ENCODE data around the gene SWI5.

The SWI5 gene

DNA sequence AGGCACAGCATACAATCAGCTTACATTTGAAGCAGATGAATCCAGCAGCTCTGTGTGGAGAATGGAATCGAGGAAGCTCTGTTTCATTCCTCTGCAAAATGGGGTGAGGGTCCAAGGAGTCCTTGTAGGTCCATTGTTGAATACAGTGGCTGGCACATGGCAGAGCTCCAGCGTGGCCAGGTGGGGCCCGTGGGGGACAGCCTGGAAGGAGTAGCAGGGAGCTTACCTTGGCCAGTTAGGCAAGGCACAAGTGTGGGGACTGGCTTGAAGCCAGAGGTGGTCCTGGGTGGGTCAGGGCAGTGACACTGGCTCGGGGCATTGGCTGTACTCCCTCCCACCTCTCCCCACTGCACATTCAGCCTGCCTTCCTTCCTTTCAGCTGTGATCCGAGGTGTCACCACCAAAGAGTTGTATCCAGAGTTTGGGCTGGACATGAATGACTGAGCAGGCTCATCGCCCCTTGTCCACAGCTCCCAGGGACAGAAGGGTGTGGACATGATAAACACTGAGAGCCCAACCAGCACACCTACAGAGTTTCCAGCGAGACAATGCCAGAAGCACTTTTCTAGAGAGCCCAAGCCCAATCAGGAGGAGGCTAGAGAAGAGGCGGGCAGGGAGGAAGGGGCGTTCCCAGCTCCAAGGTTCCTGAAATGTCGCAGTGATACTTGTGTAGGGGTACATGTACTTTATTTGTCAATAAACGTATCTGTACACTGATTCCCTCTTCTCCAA lies 12.4 kb downstream of the SWI5 start:
- Histone ChIP-seq H2BK15ac (ENCODE audit: low read depth, poor library complexity, severe bottlenecking) (no peak overlapping the region), H3K23ac (ENCODE audit: low read length in 2 of 2) (no peak overlapping the region), H3K18ac (ENCODE audit: low read depth in 1 of 2, low read length in 2 of 2) (no peak overlapping the region), H3K4me2 (ENCODE audit: low read length, poor library complexity, severe bottlenecking) (no peak overlapping the region), H3K9me3 (ENCODE audit: control insufficient read depth, low read length) (no peaks in the 10 kb centered on the region), H3K79me1 (replicated peaks; ENCODE audit: low read length, poor library complexity, severe bottlenecking) (peaks cover 2% of the 10 kb centered on the region), H3K36me3 (ENCODE audit: control insufficient read depth in 1 of 2, insufficient read depth in 2 of 2, low read depth in 1 of 2, low read length in 2 of 2) (peaks cover 27 to 41% of the 10 kb centered on the region in 2 experiments), H3K27me3 (ENCODE audit: control insufficient read depth in 1 of 2, insufficient read depth in 1 of 2, low read length in 2 of 2) (no peaks in the 10 kb centered on the region), H4K91ac (ENCODE audit: low read length) (no peak overlapping the region), H3K14ac (ENCODE audit: low read length in 2 of 2) (no peak overlapping the region), H2BK5ac (ENCODE audit: low read depth, low read length, poor library complexity, severe bottlenecking) (no peak overlapping the region), H3K4me1 (ENCODE audit: control insufficient read depth, insufficient read depth, low read depth, low read length) (peaks cover 2% of the 10 kb centered on the region), H3K4ac (ENCODE audit: low read depth in 1 of 2, low read length in 2 of 2) (no peak overlapping the region), H2AK5ac (ENCODE audit: low read length, severe bottlenecking) (no peak overlapping the region), H4K8ac (ENCODE audit: low read length) (no peak overlapping the region), H2AFZ (ENCODE audit: low read depth, low read length) (no peak overlapping the region), H3K9ac (ENCODE audit: low read length) (no peak overlapping the region), H2BK12ac (ENCODE audit: low read length in 2 of 2) (no peak overlapping the region), H2BK120ac (ENCODE audit: low read depth, low read length) (no peak overlapping the region), H3K27ac (ENCODE audit: low read length, poor library complexity, severe bottlenecking) (no peak overlapping the region), H3K4me3 (ENCODE audit: insufficient read depth in 1 of 2, low read depth in 1 of 2, low read length in 2 of 2) (no peak overlapping the region)
- WGBS, result 91% methylated on average over 9 of the region's 11 CpGs
- no peak for DNase-seq

DNA sequence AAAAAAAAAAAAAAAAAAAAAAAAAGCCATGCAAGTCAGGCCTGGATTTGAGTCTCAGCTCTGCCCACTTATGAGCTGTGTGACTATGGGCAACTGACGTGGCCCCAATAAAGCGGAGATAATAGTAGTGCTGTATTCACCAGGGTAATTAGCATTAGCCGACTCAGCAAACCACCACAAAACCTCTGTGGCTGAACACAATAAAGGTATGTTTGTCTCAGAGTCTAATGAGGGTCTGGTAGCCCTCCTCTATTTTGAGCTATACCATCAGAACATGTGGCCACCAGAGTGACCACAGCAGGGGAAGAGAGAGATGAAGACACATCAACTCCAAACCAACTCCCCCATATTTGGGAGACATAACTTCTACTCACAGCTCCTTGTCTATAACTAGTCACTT lies 15.9 kb downstream of the SWI5 start:
- Histone ChIP-seq H3K9me3 (ENCODE audit: control insufficient read depth, low read length) (no peaks in the 10 kb centered on the region), H4K8ac (ENCODE audit: low read length) (no peak overlapping the region), H2BK5ac (ENCODE audit: low read depth, low read length, poor library complexity, severe bottlenecking) (no peak overlapping the region), H3K4me3 (ENCODE audit: insufficient read depth in 1 of 2, low read depth in 1 of 2, low read length in 2 of 2) (no peak overlapping the region), H2AFZ (ENCODE audit: low read depth, low read length) (no peak overlapping the region), H4K91ac (ENCODE audit: low read length) (no peak overlapping the region), H3K23ac (ENCODE audit: low read length in 2 of 2) (no peak overlapping the region), H3K4me1 (ENCODE audit: control insufficient read depth, insufficient read depth, low read depth, low read length) (peaks cover 5% of the 10 kb centered on the region), H2BK15ac (ENCODE audit: low read depth, poor library complexity, severe bottlenecking) (no peak overlapping the region), H3K36me3 (ENCODE audit: control insufficient read depth in 1 of 2, insufficient read depth in 2 of 2, low read depth in 1 of 2, low read length in 2 of 2) (peaks cover 14 to 23% of the 10 kb centered on the region in 2 experiments), H2AK5ac (ENCODE audit: low read length, severe bottlenecking) (no peak overlapping the region), H3K18ac (ENCODE audit: low read depth in 1 of 2, low read length in 2 of 2) (no peak overlapping the region), H3K14ac (ENCODE audit: low read length in 2 of 2) (no peak overlapping the region), H2BK12ac (ENCODE audit: low read length in 2 of 2) (no peak overlapping the region), H3K4ac (ENCODE audit: low read depth in 1 of 2, low read length in 2 of 2) (no peak overlapping the region), H3K4me2 (ENCODE audit: low read length, poor library complexity, severe bottlenecking) (no peak overlapping the region), H2BK120ac (ENCODE audit: low read depth, low read length) (no peak overlapping the region), H3K79me1 (replicated peaks; ENCODE audit: low read length, poor library complexity, severe bottlenecking) (no peaks in the 10 kb centered on the region), H3K27ac (ENCODE audit: low read length, poor library complexity, severe bottlenecking) (no peak overlapping the region), H3K9ac (ENCODE audit: low read length) (no peak overlapping the region), H3K27me3 (ENCODE audit: control insufficient read depth in 1 of 2, insufficient read depth in 1 of 2, low read length in 2 of 2) (no peaks in the 10 kb centered on the region)
- 94% methylated on average over 3 of the region's 3 CpGs for WGBS
- DNase-seq, result no peak

DNA sequence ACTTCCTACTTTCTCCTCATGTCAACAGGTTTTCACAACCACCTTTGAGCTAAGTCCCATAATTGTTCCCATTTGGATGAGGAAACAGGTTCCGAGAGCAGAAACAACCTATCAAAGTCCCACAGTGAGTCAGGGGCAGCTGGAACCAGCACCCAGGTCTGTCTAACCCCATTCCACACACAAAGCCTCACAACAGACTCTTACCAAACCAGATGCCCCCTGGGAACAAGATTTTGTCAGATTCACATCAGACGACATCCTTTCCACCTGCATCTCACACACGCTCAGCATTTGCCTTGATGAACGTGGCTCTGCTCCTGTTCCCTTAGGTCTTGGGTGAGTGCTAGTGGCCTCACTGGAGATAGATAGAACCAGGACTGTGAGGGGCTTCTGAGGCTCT lies 17.0 kb downstream of the SWI5 start:
- Histone ChIP-seq H3K4me1 (ENCODE audit: control insufficient read depth, insufficient read depth, low read depth, low read length) (peaks cover 5% of the 10 kb centered on the region), H3K4me3 (ENCODE audit: insufficient read depth in 1 of 2, low read depth in 1 of 2, low read length in 2 of 2) (no peak overlapping the region), H3K9ac (ENCODE audit: low read length) (no peak overlapping the region), H2AFZ (ENCODE audit: low read depth, low read length) (no peak overlapping the region), H2BK120ac (ENCODE audit: low read depth, low read length) (no peak overlapping the region), H2BK12ac (ENCODE audit: low read length in 2 of 2) (no peak overlapping the region), H3K14ac (ENCODE audit: low read length in 2 of 2) (no peak overlapping the region), H2AK5ac (ENCODE audit: low read length, severe bottlenecking) (no peak overlapping the region), H3K36me3 (ENCODE audit: control insufficient read depth in 1 of 2, insufficient read depth in 2 of 2, low read depth in 1 of 2, low read length in 2 of 2) (peaks cover 12 to 18% of the 10 kb centered on the region in 2 experiments), H3K27me3 (ENCODE audit: control insufficient read depth in 1 of 2, insufficient read depth in 1 of 2, low read length in 2 of 2) (no peaks in the 10 kb centered on the region), H3K4ac (ENCODE audit: low read depth in 1 of 2, low read length in 2 of 2) (no peak overlapping the region), H2BK5ac (ENCODE audit: low read depth, low read length, poor library complexity, severe bottlenecking) (no peak overlapping the region), H4K91ac (ENCODE audit: low read length) (no peak overlapping the region), H3K27ac (ENCODE audit: low read length, poor library complexity, severe bottlenecking) (no peak overlapping the region), H3K18ac (ENCODE audit: low read depth in 1 of 2, low read length in 2 of 2) (no peak overlapping the region), H2BK15ac (ENCODE audit: low read depth, poor library complexity, severe bottlenecking) (no peak overlapping the region), H3K9me3 (ENCODE audit: control insufficient read depth, low read length) (no peaks in the 10 kb centered on the region), H4K8ac (ENCODE audit: low read length) (no peak overlapping the region), H3K23ac (ENCODE audit: low read length in 2 of 2) (no peak overlapping the region), H3K79me1 (replicated peaks; ENCODE audit: low read length, poor library complexity, severe bottlenecking) (no peaks in the 10 kb centered on the region), H3K4me2 (ENCODE audit: low read length, poor library complexity, severe bottlenecking) (no peak overlapping the region)
- no peak for DNase-seq
- 100% methylated on average over 1 of the region's 4 CpGs for WGBS

DNA sequence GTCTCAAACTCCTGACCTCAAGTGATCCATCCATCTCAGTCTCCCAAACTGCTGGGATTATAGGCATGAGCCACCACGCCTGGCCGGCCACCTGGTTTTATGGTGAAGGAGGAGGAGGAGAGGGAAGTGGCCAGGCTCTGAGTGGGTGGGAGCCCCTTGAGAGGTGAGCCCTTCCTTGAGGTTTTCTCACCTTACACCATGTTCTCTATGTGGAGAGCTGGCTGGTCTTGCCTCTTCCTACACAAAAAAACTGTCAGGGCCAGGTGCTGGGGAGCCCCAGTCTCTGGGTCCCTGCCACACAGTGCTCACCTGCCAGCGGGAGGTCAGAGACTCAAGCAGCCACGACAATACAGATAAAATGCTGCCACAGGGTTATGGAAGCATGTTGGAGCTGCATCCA lies 18.1 kb downstream of the SWI5 start:
- H2BK15ac ChIP-seq (ENCODE audit: low read depth, poor library complexity, severe bottlenecking), result no peak overlapping the region
- H2BK12ac ChIP-seq (ENCODE audit: low read length in 2 of 2), result no peak overlapping the region
- no peaks in the 10 kb centered on the region for H3K27me3 ChIP-seq (ENCODE audit: control insufficient read depth in 1 of 2, insufficient read depth in 1 of 2, low read length in 2 of 2)
- H4K8ac ChIP-seq (ENCODE audit: low read length), result no peak overlapping the region
- no peak overlapping the region for H3K18ac ChIP-seq (ENCODE audit: low read depth in 1 of 2, low read length in 2 of 2)
- H2AFZ ChIP-seq (ENCODE audit: low read depth, low read length), result no peak overlapping the region
- no peaks in the 10 kb centered on the region for H3K9me3 ChIP-seq (ENCODE audit: control insufficient read depth, low read length)
- no peak overlapping the region for H2BK120ac ChIP-seq (ENCODE audit: low read depth, low read length)
- H3K23ac ChIP-seq (ENCODE audit: low read length in 2 of 2), result no peak overlapping the region
- H3K14ac ChIP-seq (ENCODE audit: low read length in 2 of 2), result no peak overlapping the region
- no peak for DNase-seq
- 93% methylated on average over 2 of the region's 4 CpGs for WGBS
- peaks cover 5 to 8% of the 10 kb centered on the region in 2 experiments for H3K36me3 ChIP-seq (ENCODE audit: control insufficient read depth in 1 of 2, insufficient read depth in 2 of 2, low read depth in 1 of 2, low read length in 2 of 2)
- no peak overlapping the region for H2AK5ac ChIP-seq (ENCODE audit: low read length, severe bottlenecking)
- no peak overlapping the region for H3K4me2 ChIP-seq (ENCODE audit: low read length, poor library complexity, severe bottlenecking)
- H3K9ac ChIP-seq (ENCODE audit: low read length), result no peak overlapping the region
- H3K4ac ChIP-seq (ENCODE audit: low read depth in 1 of 2, low read length in 2 of 2), result no peak overlapping the region
- no peak overlapping the region for H2BK5ac ChIP-seq (ENCODE audit: low read depth, low read length, poor library complexity, severe bottlenecking)
- peaks cover 5% of the 10 kb centered on the region for H3K4me1 ChIP-seq (ENCODE audit: control insufficient read depth, insufficient read depth, low read depth, low read length)
- H3K4me3 ChIP-seq (ENCODE audit: insufficient read depth in 1 of 2, low read depth in 1 of 2, low read length in 2 of 2), result no peak overlapping the region
- H4K91ac ChIP-seq (ENCODE audit: low read length), result no peak overlapping the region
- no peak overlapping the region for H3K27ac ChIP-seq (ENCODE audit: low read length, poor library complexity, severe bottlenecking)
- no peaks in the 10 kb centered on the region for H3K79me1 ChIP-seq (replicated peaks; ENCODE audit: low read length, poor library complexity, severe bottlenecking)
